NCI-H1105 (cell line): Measurements from ENCODE around the gene GNA14.
"Not testable (repeated sequence)": the region's sequence is repeated elsewhere in the genome, so short reads cannot be mapped to it uniquely, and the experiment has no call there.

Experiments used
- DNase-seq: peaks from one replicate; lab custom pipeline; 2025; lab: John Stamatoyannopoulos, UW

Gene GNA14

GRCh38 chr9:77648234-77649108 is at the start of gene GNA14:
Gene GNA14, minus strand, starts transcription at chr9:77648322. Its CDS starts 529 bp downstream, at chr9:77647793.
- DNase-seq = no peak

GRCh38 chr9:77697238-77697984 is 49.3 kb upstream of the GNA14 start:
- DNase-seq = no peak

DNA sequence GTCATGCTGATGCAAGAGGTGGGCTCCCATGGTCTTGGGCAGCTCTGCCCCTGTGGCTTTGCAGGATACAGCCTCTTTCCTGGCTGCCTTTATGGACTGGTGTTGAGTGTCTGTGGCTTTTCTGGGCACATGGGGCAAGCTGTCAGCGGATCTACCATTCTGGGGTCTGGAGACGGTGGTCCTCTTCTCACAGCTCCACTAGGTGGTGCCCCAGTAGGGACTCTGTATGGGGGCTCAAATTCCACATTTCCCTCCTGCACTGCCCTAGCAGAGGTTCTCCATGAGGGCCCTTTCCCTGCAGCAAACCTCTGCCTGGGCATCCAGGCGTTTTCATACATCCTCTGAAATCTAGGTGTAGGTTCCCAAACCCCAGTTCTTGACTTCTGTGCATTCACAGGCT is 42.6 kb upstream of the GNA14 start:
- DNase-seq = not testable (repeated sequence)

GRCh38 chr9:77690119-77690518 is 42.0 kb upstream of the GNA14 start:
- not testable (repeated sequence) for DNase-seq

DNA sequence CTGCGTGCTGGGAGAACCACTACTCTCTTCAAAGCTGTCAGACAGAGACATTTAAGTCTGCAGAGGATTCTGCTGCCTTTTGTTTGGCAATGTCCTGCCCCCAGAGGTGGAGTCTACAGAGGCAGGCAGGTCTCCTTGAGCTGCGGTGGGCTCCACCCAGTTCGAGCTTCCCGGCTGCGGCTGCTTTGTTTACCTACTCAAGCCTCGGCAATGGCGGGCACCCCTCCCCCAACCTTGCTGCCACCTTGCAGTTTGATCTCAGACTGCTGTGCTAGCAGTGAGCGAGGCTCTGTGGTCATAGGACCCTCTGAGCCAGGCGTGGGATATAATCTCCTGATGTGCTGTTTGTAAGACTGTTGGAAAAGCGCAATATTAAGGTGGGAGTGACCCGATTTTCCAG is 39.6 kb upstream of the GNA14 start:
- not testable (repeated sequence) for DNase-seq

DNA sequence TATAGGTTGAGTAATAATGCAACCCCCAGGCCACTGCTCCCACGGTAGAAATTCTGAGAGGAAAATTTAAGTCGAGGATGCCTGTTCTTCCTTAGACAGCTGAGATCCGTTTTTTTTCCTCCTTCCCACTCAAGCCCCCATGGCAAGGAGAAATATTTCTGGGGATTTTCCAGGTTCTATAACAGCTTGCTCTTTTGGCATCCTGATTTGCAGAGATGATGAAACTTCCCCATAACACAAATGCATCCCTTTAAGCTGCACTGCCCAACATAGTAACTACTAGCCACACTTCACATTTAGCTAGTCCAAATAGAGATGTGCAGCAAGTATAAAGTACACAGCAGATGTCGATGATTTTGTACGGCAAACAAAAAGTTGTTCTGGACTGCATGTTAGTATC is 32.5 kb upstream of the GNA14 start:
- DNase-seq = no peak

- no peak for DNase-seq
These were observed 31.7 kb upstream of the GNA14 start for GRCh38 chr9:77679661-77680368.

DNA sequence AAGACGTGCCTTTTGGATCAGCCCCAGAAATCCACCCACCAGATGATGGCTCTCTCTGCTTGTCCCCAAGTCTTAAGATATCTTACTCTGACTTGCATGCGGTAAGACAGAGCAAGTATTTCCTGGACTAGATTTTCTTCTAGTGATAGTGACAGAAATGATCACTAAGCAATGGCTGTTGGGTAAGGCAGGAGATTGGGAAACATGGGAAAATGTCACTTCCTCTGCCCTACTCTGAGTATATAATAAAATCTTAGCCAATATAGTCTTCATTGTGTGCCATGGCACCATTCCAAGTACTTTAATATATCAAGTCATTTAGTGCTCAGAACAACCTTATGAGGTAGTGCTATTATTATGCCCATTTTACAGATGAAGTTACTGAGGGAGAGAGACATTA is 31.0 kb upstream of the GNA14 start:
- no peak for DNase-seq

GRCh38 chr9:77677957-77678535 is 29.9 kb upstream of the GNA14 start:
- DNase-seq = no peak

DNA sequence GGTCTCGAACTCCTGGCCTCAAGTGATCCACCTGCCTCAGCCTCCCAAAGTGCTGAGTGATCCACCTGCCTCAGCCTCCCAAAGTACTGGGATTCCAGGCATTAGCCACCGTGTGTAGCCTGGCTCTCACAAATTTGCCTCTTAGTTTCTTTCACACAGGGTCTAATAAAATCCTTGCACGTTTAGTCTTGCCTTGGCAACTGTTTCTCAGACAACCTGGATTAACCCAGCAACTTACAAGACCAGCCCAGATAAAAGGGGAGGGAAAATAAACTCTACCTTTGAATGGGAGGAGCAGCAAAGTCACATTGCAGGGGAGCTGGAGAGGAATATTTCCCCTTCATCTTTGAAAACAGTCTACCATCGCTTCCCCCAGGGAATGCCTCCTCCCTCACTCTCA is 29.3 kb upstream of the GNA14 start:
- DNase-seq = no peak

- no peak for DNase-seq
These were observed 26.0 kb upstream of the GNA14 start for GRCh38 chr9:77673941-77674791.

DNA sequence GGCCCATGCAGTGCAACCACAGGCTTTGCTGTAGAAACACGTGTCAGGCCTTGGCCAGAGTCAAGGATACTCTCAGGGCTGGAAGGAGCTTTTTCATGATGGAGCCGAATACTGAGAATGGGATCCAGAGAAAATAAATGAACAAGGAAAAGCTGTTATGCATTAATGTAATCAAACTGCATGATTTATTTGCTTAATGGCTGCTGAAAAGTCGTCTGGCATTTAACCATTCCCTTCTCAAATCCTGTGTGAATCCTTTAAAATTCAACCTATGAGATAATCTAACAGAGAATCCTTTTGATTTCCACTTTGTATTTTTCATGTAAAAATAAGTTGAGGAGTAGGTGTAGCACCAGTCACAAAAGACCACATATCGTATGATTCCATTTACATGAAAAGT is 24.1 kb upstream of the GNA14 start:
- DNase-seq = no peak

DNA sequence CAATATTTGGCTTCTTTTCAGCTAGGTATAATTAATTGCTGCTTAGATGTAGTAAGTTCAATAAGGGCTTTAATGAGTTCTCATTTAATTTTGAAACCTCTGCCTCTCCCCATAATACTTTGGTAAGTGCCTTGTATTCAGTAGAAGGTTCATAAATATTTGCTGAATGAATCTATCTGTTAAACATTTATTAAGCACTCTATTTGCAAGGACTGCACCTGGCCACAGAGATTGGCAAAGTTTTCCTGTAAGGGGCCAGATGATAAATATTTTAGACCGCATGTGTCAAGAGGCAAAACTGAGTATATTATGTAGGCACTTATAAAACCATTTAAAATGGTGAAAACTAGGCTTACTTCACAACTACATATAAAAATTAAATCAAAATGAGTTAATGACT is 19.0 kb upstream of the GNA14 start:
- peak; percentile 37 for DNase-seq

DNA sequence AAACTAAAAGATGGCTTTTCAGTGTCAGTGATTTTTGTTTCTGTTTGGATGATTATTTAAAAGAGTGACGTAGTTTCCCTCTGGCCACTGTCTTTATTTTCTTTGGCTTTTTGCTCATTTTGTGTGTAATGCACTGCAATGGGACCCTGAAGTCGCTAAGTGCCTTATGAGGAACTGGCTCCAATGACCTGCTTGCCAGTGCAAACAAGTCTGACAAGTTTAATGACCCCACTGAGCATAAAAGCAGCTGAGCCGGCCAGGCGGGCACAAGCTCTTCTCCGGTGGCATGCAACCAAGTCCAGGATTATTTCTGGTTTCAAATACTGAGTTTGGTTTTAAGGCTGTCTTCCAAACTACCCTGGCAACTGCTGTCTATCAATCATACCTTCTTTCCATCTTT is 15.6 kb upstream of the GNA14 start:
- DNase-seq = no peak

DNA sequence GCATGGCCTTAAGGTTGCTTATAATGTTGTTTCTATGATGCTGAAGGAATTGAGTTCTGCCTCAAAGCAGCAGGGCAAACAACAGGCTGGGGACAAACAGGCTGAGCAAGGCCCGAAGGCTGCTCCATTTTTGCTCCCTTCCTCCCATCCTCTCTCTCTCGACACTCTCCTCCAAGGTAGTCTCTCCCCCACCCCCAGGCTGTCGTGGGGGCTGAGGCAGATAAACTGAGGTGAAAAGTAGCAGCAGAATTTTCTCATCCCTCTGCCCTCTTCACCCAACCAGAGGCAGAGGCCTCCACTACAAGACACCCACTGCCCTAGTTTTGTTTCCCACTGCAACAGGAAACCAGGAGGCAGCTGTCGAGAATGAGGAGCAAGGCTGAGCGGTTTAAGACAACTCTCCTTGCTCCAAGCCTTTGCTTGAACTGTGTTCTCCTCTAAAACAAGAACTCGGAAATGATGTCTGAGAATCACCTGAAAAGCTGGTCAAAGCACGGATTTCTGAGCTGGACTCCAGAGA is 13.5 kb upstream of the GNA14 start:
- no peak for DNase-seq

DNA sequence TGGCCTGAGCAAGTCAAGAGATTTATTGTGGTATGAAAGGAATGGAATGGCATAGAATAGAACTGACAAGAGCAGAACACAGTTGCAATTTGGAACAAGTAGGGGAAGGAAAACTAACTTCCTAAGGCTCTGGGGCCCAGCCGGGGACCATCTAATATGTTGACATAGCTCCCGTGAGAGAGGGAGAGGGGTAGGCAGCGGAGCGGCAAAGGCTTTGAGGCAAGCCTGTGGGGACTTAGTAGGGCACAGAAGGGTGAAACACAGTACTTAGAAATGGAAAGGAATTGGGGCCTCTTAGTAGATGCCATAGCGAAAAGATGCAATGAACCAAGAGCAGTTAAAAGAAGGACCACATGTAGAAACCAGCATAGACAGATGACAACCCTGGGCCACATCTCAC is 11.8 kb upstream of the GNA14 start:
- DNase-seq = no peak

DNA sequence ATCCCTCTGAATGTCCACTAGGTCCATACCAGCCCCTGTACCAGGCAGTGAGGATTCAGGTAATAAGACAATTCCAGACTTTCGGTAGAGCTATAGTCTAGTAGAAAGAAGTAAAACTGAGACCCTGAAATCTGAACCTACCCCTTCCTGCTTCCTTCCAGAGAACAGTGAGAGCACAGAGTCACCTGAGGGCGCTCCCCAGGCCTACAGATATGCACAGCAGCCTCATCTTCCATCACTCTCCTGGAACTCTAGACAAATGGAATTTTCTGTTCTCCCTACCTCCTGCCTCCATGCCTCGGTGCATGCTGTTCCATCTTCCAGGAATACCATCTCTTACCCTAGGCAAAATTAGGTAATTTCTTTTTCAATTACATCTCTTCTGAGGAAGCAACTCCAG is 3.1 kb upstream of the GNA14 start:
- no peak for DNase-seq

DNA sequence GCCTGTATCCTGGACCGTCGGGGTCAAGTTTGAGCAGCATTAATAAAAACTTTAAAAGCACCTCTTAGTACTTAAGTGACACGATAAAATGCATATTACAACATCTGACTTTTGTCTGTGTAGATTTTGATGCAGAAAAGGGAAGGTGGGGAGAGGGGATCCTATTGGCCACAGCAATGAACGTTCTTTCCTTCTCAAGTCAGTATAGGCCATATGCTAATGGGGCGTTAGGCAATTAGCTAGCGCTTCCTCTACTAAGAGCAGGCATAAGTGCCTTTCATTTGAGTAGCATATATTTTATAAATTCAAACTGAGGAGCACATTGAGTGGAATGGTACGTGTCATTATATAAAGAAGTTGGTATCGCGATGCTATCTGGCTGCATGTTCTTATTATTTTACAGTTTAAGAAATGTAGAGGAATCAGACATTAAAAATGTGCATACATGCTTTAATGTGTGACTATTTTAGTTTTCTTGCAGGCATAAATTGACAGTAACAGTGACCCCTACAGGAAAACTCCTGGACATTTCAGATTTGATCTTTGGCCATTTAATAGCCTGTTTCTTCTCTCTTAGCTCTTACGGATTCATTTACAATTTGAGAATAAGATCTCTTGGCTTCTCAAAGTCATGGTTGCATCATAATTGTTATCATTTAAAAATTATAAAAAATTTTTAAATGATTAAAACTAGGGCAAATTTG is 1.1 kb upstream of the GNA14 start:
- DNase-seq = no peak

- DNase-seq = no peak
These were observed 572 bp downstream of the GNA14 start for GRCh38 chr9:77647267-77648233.
